HG03342 (cell line): Measurements from ENCODE around the gene PDE6B.

ENCODE experiments used
- ATAC-seq: cut with Tn5 transposase; IDR thresholded peaks from one replicate; pipeline ENCODE4 v1.9.1; 2021; ENCODE audit warnings: mild to moderate bottlenecking, moderate library complexity; ENCODE audit not compliant: unreplicated experiment

Gene PDE6B

GRCh38 chr4:655464-656151, 30.2 kb downstream of the PDE6B start:
- ATAC-seq: no peak

GRCh38 chr4:656436-657337, 31.3 kb downstream of the PDE6B start:
- ATAC-seq: no peak

DNA sequence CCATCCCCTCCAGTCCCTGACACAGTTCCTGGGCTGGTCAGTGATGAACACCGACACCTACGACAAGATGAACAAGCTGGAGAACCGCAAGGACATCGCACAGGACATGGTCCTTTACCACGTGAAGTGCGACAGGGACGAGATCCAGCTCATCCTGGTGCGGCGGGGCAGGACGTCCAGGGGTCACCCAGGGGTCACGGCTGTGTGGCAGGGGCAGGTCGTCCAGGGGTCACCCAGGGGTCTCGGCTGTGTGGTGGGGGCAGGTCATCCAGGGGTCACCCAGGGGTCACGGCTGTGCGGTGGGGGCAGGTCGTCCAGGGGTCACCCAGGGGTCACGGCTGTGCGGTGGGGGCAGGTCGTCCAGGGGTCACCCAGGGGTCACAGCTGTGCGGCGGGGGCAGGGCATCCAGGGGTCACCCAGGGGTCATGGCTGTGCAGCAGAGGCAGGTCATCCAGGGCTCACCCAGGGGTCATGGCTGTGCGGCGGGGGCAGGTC, 32.0 kb downstream of the PDE6B start:
- ATAC-seq: no peak

GRCh38 chr4:657834-658667, 32.7 kb downstream of the PDE6B start:
- ATAC-seq: no peak

GRCh38 chr4:658681-659667, 33.6 kb downstream of the PDE6B start:
- no peak for ATAC-seq

DNA sequence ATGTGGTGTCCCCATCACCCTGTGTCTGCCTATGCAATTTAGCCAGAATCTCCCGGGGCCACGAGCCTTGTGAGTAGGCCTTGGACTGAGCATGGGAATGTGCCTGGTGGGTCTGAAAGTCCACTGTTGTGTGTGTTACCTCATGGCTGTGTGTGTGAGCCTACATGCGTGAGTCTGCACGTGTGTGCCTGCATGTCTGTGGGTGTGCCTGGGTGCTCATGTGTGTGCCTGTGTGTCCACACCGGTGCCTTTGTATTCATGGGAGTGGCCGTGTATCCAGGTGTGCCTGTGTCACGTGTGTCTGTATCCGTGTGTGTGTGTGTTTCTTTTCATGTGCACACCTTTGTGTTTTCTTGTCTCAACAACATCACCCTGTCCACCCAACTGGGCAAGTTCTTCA, 34.5 kb downstream of the PDE6B start:
- ATAC-seq: no peak

- ATAC-seq: no peak
These were observed 35.0 kb downstream of the PDE6B start for GRCh38 chr4:660401-660800.

DNA sequence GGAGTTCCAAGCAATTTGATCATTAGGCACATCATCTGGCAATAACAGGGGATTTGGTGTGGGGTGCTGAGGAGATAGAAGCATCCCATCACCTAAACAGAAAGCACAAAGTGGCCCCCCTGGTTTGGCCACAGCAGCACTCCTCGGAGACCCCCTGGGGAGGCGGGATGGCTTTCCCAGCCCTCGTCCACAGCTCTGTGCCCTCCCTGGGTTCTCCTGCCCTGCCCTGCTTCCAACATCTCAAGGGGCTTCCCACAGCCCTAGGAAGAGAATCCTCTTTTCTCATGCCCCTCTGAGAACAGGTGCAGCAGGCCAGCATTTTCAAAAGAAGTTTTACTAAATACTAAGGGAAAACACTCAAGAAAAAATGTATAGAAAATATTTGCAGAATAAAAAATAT, 35.9 kb downstream of the PDE6B start:
- no peak for ATAC-seq

DNA sequence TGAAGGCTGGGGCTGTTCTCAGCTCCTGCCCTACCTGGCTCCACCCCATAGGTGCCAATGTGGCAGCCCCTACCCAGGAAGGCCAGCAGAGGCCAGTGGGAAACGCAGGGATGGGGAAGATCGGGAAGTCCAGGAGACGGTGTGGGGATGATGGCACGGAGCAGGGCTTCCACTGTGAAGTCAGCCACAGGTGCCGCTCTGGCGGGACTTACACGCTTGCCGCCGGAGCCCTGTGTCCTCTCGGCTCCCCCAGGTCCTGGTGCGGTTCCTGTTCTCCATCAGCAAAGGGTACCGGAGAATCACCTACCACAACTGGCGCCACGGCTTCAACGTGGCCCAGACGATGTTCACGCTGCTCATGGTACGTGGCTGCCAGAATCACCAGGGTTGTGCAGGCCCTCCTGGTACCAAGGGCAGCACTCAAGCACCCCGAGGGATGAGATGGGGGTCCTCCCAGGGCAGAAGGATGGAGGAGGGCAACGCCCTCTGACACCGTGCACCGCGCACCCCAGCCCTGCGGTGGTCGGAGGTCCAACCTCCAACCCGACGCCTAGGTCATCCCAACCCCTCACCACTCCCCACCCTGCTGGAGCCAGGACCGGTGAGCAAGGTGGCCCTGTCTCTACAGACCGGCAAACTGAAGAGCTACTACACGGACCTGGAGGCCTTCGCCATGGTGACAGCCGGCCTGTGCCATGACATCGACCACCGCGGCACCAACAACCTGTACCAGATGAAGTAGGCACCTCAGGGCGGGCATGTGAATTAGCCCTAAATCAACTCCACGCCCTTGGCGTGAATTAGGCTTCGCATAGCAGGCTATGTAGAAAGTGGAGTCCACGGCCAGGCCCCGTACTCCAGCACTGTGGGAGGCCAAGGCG, 36.7 kb downstream of the PDE6B start:
- no peak for ATAC-seq

GRCh38 chr4:663046-663437, 37.7 kb downstream of the PDE6B start:
- no peak for ATAC-seq

DNA sequence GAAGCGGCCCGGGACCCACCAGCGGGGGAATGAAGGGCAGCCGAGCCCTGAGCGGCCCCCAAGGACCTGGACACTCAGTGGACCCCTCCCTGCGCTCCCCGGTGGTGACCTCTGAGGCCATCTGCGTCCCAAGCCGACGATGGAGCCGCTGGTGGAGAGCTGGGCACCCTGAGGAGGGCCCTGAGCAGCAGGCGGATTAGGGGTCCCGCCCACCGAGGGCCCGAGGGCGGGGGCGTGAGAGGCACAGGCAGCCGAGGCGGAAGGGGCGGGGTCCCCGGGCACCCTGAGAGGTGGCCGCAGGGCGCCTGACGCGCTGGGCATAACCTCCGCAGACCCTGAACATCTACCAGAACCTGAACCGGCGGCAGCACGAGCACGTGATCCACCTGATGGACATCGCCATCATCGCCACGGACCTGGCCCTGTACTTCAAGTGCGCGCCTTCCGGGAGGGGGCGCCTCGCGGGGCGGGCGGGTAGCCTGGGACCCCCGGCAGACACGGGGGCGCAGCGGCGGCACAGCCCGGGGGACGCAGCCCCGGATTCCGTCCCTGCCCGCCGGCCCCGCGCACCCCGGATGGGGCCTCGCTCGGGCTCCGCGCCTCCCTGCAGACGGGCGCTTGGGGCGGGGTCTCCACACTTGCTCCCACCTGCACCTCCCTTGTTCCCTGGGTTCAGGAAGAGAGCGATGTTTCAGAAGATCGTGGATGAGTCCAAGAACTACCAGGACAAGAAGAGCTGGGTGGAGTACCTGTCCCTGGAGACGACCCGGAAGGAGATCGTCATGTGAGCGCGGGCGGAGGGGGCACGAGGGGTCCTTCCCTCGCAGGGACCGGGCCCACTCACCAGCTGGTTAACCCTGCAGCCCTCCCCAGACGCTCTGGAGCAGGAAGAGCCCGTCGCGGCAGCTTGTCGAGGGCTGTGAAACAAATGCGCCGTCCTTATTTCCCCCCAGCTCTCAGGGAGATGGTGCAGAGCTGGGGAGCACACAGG, 38.4 kb downstream of the PDE6B start:
- peak; percentile 70 for ATAC-seq

GRCh38 chr4:664713-665231, 39.4 kb downstream of the PDE6B start:
- ATAC-seq: no peak

DNA sequence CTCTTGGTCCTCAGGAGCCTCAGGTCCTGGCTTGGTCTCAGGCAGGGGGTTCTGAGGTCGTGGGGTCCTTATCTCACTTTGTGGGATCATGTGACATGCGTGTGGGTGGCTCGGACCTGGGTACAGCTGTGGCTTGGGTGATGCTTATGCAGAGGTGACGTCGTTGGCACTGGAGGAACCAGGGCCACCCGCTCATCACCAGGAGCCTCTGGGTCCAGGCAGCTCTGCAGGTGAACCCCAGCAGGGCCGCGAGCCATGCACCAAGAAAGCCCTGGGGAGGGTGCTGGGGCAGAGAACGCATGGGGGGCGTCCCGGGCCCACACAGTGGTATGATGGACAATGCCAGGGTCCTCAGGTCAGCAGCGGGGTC, 40.0 kb downstream of the PDE6B start:
- no peak for ATAC-seq

- no peak for ATAC-seq
These were observed 40.5 kb downstream of the PDE6B start for GRCh38 chr4:665751-666435.

GRCh38 chr4:666436-666810, 41.0 kb downstream of the PDE6B start:
- ATAC-seq: no peak

DNA sequence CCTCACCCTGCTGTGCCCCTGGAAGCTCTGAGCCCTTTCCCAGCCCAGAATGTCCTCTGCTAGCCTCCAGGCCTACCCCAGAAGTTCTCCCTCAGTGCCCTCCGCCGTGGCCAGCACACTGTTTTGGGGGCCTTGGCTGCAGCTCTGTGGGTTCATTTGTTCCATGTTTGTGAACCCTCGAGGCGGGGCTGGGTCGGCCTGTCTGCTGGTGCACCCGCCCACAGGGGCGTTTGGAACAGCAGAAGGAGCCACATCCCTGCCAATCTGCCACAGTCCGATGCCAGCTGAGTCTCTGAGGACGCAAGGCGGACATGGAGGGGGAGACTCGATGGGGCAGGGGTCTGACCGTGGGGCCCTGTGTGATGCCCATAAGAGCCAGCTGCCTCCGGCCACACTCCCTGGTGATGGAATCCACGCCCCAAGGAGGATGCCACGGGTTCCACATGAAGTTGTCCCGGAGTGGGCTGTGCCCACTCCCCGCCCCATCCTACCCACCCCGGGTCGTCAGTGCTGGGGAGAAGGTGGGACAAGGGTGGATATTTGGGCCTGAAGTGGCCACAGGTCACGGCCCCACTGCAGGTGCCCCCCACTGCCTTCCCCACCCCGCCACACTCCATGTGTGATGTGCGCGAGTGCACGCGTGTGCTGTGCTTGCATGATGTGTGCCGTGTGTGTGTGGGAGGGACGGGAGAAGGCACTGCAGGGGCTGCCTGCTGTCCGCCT, 41.6 kb downstream of the PDE6B start:
- no peak for ATAC-seq

GRCh38 chr4:667545-667925, 42.2 kb downstream of the PDE6B start:
- ATAC-seq: no peak
